OCI-LY7 (cell line): Measurements from ENCODE around the gene XCL1. TPM values are rescaled to one million over a fixed set of nuclear protein-coding genes. Genes with fewer than 3 reads are reported as not detected.

ENCODE experiments used
- BruUV-seq: library from RNA; stranded (reverse); fragments of 400-500 nt; replicated peaks from 2 replicates; lab custom pipeline; 2021; lab: Mats Ljungman, UMichigan
- CTCF ChIA-PET: fragments of 300-600 bp; sonication (Branson Sonifier 250); formaldehyde crosslinking; loops from one replicate; lab custom pipeline; 2022; ENCODE audit warnings: antibody characterized with exemption; ENCODE audit not compliant: unreplicated experiment; lab: Charles Lee
- POLR2A ChIA-PET: fragments of 300-600 bp; sonication (Branson Sonifier 250); formaldehyde crosslinking; loops from one replicate; lab custom pipeline; 2022; ENCODE audit warnings: antibody characterized with exemption; lab: Charles Lee
- DNase-seq: peaks from one replicate; pipeline ENCODE4 v3.0.0-alpha.2; 2015; ENCODE audit warnings: low spot score
- H2AFZ ChIP-seq: fragments of 200-600 bp; sonication (generic), shearing (Covaris generic); 2 replicates; pipeline ENCODE4 v1.6.1; 2014; ENCODE audit warnings: mild to moderate bottlenecking, antibody characterized with exemption, low read length, moderate library complexity
- H3K27ac ChIP-seq: fragments of 200-600 bp; sonication (generic); 2 replicates; pipeline ENCODE4 v1.5.1; 2014; ENCODE audit warnings: mixed run types, low read depth, mild to moderate bottlenecking, moderate library complexity, low read length, inconsistent platforms; ENCODE audit not compliant: poor library complexity, severe bottlenecking
- H3K36me3 ChIP-seq: fragments of 200-600 bp; sonication (generic); 2 replicates; pipeline ENCODE4 v1.6.1; 2014; ENCODE audit warnings: mild to moderate bottlenecking, antibody characterized with exemption, low read length, moderate library complexity, mixed read lengths; ENCODE audit not compliant: insufficient read depth
- H3K4me1 ChIP-seq: fragments of 200-600 bp; sonication (generic); 2 replicates; pipeline ENCODE4 v1.5.1; 2014; ENCODE audit warnings: mild to moderate bottlenecking, low read length; ENCODE audit not compliant: insufficient read depth, poor library complexity, severe bottlenecking
- H3K4me2 ChIP-seq: fragments of 200-600 bp; sonication (generic); 2 replicates; pipeline ENCODE4 v1.6.1; 2014; ENCODE audit warnings: mild to moderate bottlenecking, low read length
- H3K4me3 ChIP-seq: fragments of 200-600 bp; sonication (generic); 2 replicates; pipeline ENCODE4 v1.5.1; 2014; ENCODE audit warnings: mild to moderate bottlenecking, low read depth, low read length; ENCODE audit not compliant: poor library complexity, severe bottlenecking
- H3K79me2 ChIP-seq: fragments of 200-600 bp; sonication (generic); 2 replicates; pipeline ENCODE4 v1.6.1; 2016; ENCODE audit warnings: low read depth, mild to moderate bottlenecking, low read length, moderate library complexity, mixed read lengths; ENCODE audit not compliant: insufficient read depth
- H3K9me2 ChIP-seq: fragments of 200-600 bp; sonication (generic); 2 replicates; pipeline ENCODE4 v1.6.1; 2016; ENCODE audit warnings: mild to moderate bottlenecking, low read length, mixed read lengths; ENCODE audit not compliant: insufficient read depth
- H3K9me3 ChIP-seq: fragments of 200-600 bp; sonication (generic); 2 replicates; pipeline ENCODE4 v1.6.1; 2014; ENCODE audit warnings: mild to moderate bottlenecking, mixed run types, low read length, mixed read lengths
- H4K20me1 ChIP-seq: fragments of 200-600 bp; sonication (generic); 2 replicates; pipeline ENCODE4 v1.6.1; 2014; ENCODE audit warnings: mild to moderate bottlenecking, antibody characterized with exemption, low read length, moderate library complexity, mixed read lengths; ENCODE audit not compliant: insufficient read depth
- EZH2phosphoT487 ChIP-seq: fragments of 200-600 bp; sonication (generic); IDR thresholded peaks from 2 replicates; pipeline ENCODE4 v1.6.1; 2018; ENCODE audit warnings: low read depth, borderline replicate concordance, mild to moderate bottlenecking, mixed run types, antibody characterized with exemption, low read length, moderate library complexity, mixed read lengths
- intact Hi-C: fragments of 100-400 bp; cut with micrococcal nuclease; formaldehyde crosslinking; loops from one replicate; pipeline ENCODE4 v1.10.0; 2022; ENCODE audit not compliant: unreplicated experiment
- total RNA-seq, 2 experiments: library from RNA; depleted of rRNA in 1 of 2; stranded (reverse); fragments of >200 nt in 1 of 2; shearing (Covaris generic) in 1 of 2; gene quantifications; 2 replicates each; pipeline ENCODE4 v1.2.3, GENCODE V29; 2014 to 2022
- TF ChIP-seq, protein P1 (sequence below): fragments of 200-600 bp; sonication (generic); conservative IDR thresholded peaks from 2 replicates; pipeline ENCODE4 v1.5.1; 2014; ENCODE audit warnings: mild to moderate bottlenecking, antibody characterized with exemption, low read length, moderate library complexity, mixed read lengths

XCL1 gene
- total RNA-seq, 2 experiments from 2014 or later = not detected

DNA sequence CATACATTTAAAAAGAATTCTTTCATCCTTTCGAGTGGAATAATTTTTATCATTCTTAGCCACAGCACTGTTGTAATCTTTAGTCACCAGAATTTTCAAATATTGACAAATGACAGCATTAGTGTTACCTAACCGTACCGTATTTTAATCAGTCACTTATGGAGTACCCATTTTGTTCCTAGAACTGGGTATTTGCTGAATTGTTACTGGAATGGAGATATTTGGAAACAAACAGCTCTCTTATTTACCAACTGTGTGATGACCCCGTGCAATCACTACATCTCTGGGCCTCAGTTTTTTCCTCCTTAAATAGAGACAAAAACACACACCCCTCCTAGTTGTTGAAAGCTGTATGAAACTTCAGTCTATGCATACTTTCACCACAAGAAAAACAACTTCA, 24.7 kb upstream of the XCL1 start:
- intact Hi-C loops = no loop called here
- Histone ChIP-seq H3K79me2 (no peaks in the 10 kb centered on the region), H3K9me2 (no peaks in the 10 kb centered on the region), H3K4me1 (no peaks in the 10 kb centered on the region), H3K36me3 (no peaks in the 10 kb centered on the region), H3K27ac (no peak overlapping the region), H2AFZ (no peak overlapping the region), H4K20me1 (no peaks in the 10 kb centered on the region), H3K4me2 (no peak overlapping the region), H3K9me3 (no peaks in the 10 kb centered on the region), H3K4me3 (no peak overlapping the region)
- no peak for TF ChIP-seq EZH2phosphoT487
- TF ChIP-seq, protein P1, sequence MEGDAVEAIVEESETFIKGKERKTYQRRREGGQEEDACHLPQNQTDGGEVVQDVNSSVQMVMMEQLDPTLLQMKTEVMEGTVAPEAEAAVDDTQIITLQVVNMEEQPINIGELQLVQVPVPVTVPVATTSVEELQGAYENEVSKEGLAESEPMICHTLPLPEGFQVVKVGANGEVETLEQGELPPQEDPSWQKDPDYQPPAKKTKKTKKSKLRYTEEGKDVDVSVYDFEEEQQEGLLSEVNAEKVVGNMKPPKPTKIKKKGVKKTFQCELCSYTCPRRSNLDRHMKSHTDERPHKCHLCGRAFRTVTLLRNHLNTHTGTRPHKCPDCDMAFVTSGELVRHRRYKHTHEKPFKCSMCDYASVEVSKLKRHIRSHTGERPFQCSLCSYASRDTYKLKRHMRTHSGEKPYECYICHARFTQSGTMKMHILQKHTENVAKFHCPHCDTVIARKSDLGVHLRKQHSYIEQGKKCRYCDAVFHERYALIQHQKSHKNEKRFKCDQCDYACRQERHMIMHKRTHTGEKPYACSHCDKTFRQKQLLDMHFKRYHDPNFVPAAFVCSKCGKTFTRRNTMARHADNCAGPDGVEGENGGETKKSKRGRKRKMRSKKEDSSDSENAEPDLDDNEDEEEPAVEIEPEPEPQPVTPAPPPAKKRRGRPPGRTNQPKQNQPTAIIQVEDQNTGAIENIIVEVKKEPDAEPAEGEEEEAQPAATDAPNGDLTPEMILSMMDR = no peak
- POLR2A ChIA-PET = no interaction called here
- no TSS peak for BruUV-seq
- no peak for DNase-seq
- CTCF ChIA-PET = no interaction called here

DNA sequence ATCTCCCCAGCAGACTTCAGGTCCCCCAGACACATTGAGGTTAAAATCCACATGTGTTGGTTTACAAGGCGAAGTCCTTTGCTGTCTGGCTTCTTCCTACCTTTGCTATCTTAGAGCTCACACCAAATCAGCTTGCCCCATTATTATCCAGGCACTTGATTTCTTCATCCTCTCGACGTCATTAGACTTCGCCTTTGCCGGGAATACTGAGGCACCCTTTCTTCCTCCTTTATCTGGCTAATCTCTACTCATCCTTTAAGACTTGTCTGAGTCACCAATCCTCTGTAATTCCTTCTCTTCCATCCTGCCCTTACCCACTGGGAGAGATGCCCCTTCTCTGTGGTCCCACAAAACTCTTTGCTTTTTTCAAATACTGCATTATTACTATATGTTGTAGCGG, 23.4 kb upstream of the XCL1 start:
- intact Hi-C loops = no loop called here

More for the DNA sequence above, 23.4 kb upstream of the XCL1 start:
- ChIA-PET CTCF (no interaction called here), POLR2A (no interaction called here)
- no peaks in the 10 kb centered on the region for H4K20me1 ChIP-seq
- no peaks in the 10 kb centered on the region for H3K79me2 ChIP-seq
- DNase-seq = no peak
- no peaks in the 10 kb centered on the region for H3K4me1 ChIP-seq
- H3K9me2 ChIP-seq = no peaks in the 10 kb centered on the region
- H3K4me2 ChIP-seq = no peak overlapping the region
- no peak overlapping the region for H3K27ac ChIP-seq
- H2AFZ ChIP-seq = no peak overlapping the region
- no peaks in the 10 kb centered on the region for H3K9me3 ChIP-seq
- no peak overlapping the region for H3K4me3 ChIP-seq
- no TSS peak for BruUV-seq
- no peak for TF ChIP-seq EZH2phosphoT487
- TF ChIP-seq, protein P1 = no peak
- no peaks in the 10 kb centered on the region for H3K36me3 ChIP-seq
